Muscle layer of duodenum (tissue), 2 donors: ENCODE measurements around the gene FAM151B.
"Not testable (repeated sequence)": the region's sequence is repeated elsewhere in the genome, so short reads cannot be mapped to it uniquely, and the experiment has no call there.

ENCODE experiments used
- H3K27ac ChIP-seq: one replicate; pipeline ENCODE4 v1.7.0; 2013; ENCODE audit warnings: mild to moderate bottlenecking, low read length
- H3K27me3 ChIP-seq: one replicate; pipeline ENCODE4 v1.7.0; 2013; ENCODE audit warnings: low read depth, mild to moderate bottlenecking, control low read depth, low read length
- H3K36me3 ChIP-seq, 2 donors: one replicate each; pipeline ENCODE4 v1.7.0; 2013; ENCODE audit warnings: low read length in 2 of 2, control low read depth in 1 of 2, mild to moderate bottlenecking in 1 of 2; ENCODE audit not compliant: insufficient read depth in 2 of 2, control insufficient read depth in 1 of 2
- H3K4me1 ChIP-seq, 2 donors: one replicate each; pipeline ENCODE4 v1.7.0; 2013; ENCODE audit warnings: low read length in 2 of 2, mild to moderate bottlenecking in 2 of 2, control low read depth in 1 of 2, moderate library complexity in 1 of 2; ENCODE audit not compliant: insufficient read depth in 2 of 2, control insufficient read depth in 1 of 2
- H3K4me3 ChIP-seq, 2 donors: one replicate each; pipeline ENCODE4 v1.7.0; 2013; ENCODE audit warnings: low read length in 2 of 2, low read depth in 1 of 2, mild to moderate bottlenecking in 1 of 2
- H3K9me3 ChIP-seq, 2 donors: one replicate each; pipeline ENCODE4 v1.7.0; 2013; ENCODE audit warnings: low read length in 2 of 2, control low read depth in 1 of 2, mild to moderate bottlenecking in 1 of 2; ENCODE audit not compliant: control insufficient read depth in 1 of 2
- donor health status: healthy.

FAM151B gene

DNA sequence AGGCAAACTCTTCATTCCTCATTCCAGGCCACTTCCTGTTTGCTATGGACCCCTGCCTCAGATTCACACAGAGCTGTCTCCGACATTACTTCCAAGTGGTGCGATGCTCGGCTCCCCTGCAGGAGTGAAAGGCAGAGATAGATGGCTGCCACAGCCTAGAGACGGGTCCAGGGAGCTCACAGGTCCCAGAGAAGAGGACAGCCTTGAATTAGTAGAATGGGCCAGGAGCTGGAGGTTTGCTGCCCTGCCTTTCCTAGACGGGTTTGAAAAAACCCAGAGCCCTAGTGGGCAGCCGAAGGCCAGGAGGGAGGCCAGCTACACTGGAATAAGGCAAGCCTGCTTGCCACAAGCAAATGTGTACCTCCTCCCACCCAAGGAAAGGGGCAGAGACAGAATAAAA is 80.4 kb downstream of the FAM151B start:
- H3K4me3 ChIP-seq = no peak overlapping the region
- H3K27ac ChIP-seq = no peak overlapping the region
- H3K4me1 ChIP-seq = peaks cover 0 to 17% of the 10 kb centered on the region in 2 donors
- H3K9me3 ChIP-seq = peaks cover 0 to 2% of the 10 kb centered on the region in 2 donors
- peaks cover 9% of the 10 kb centered on the region for H3K27me3 ChIP-seq
- no peaks in the 10 kb centered on the region for H3K36me3 ChIP-seq

DNA sequence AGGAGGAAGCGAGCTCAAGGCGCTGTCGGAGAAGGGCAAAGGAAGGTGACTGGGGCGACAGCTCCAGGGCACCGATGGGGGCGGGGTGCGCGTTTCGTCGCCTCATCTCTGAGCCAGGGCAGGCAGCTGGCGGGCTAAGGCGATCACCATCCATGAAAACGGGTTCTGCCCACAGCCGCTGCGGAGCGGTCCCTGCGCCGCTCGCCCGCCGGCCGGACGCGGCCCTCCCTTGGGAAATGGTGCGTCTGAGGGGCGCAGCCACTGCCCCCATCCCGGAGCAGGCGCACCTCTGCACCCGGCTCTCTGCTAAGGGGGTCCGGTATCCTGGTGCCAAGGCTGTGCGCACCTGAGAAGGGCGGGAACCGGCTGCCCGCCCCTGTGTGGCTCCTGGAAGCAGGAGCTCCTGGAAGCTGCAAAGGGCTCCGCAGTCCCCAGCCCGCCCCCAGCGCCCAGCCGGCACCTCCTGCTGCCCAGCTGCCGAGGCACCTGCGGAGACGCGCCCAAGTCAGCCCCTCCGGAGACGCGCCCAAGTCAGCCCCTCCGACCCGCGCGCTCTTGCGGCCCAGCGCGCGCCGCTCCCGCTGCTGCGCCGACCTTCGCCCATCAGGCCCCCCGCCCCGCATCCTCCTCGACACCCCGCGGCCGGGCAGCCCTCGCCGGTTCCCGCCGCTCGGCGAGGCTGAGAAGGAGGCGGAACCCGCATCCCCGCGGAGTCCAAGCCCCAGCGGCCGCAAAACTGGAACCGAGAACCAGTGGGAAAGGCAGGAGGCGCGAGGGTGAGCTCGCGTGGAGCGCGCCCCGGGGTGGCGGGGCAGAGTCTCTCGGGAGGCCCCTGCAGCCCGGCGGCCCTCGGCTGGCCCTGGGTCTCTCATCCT is 81.4 kb downstream of the FAM151B start:
- Histone ChIP-seq H3K9me3 (peaks cover 0 to 2% of the 10 kb centered on the region in 2 donors), H3K4me1 (peaks cover 0 to 17% of the 10 kb centered on the region in 2 donors), H3K4me3 (peak overlapping the region in 1 of 2 donors; percentile 68), H3K27ac (no peak overlapping the region), H3K36me3 (no peaks in the 10 kb centered on the region), H3K27me3 (peaks cover 9% of the 10 kb centered on the region)

DNA sequence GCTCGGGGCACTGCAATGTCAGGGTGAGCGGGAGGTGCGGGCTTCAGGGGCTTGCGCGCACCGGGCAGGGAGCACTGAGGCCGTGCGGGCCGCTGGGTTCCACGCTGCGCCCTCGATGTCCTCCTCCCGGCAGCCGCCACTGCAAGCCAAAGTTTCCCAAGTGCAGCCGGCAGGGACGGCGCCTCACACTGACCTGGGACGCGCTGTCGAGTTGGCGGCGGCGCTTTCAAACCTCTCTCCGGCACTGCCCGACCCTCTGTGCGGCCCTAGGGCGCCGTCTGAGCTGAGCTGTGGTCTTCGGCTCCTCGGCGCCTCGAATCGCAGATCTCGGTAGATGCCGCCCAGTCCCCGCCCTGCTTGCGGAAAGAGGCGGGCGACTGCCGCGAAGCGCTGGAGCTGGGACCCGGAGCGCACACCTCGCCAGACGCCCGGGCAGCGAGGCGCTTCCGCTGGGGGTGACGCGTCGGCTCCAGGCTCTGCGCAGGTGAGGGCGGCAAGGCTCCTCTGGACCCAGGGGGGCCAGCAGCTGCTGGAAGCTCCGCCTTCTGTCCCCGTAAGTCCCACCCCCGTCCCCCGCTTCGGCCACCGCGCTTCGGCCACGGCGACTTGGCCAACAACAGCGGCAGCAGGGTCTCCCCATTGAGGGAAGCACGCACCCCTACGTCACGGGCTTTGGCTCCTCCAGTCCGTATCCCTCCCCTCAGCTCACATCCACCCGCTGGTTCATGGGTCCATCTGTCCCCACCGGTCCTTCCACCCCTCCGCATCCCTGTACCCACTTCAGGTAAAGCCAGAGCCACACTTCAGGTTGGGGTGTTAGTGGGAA is 82.3 kb downstream of the FAM151B start, which contains the start of gene ANKRD34B:
TSS of gene ANKRD34B (minus strand) at position 320 of the 826 bp plus-strand sequence. CDS start 10,261 bp downstream, outside the sequence.
- Histone ChIP-seq H3K27me3 (peaks cover 9% of the 10 kb centered on the region), H3K9me3 (peaks cover 0 to 2% of the 10 kb centered on the region in 2 donors), H3K27ac (no peak within 1 kb of the TSS), H3K36me3 (no peaks in the 10 kb centered on the region), H3K4me3 (peak within 1 kb of the TSS in 1 of 2 donors; percentile 68), H3K4me1 (peaks cover 0 to 17% of the 10 kb centered on the region in 2 donors)

DNA sequence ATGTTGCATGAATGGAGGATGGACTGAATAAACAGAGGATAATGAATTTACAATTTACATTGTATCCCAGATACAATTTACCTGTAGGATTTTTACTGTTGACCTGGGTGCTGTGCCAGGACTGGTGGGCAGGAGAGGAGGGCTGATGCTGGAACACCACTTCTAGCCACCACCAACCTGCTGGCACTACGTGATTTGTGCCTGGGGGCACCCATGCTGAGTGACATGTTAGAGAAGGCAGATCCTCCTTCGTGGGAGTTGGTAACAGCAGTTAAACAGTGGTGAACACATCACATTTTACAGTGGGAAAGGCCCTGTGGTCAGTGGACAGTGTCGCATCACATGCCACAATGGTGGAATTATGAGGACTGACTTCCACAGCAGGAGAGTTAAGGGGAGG is 85.2 kb downstream of the FAM151B start:
- peaks cover 0 to 17% of the 10 kb centered on the region in 2 donors for H3K4me1 ChIP-seq
- H3K27ac ChIP-seq = no peak overlapping the region
- H3K9me3 ChIP-seq = peaks cover 0 to 2% of the 10 kb centered on the region in 2 donors
- no peaks in the 10 kb centered on the region for H3K36me3 ChIP-seq
- H3K27me3 ChIP-seq = peaks cover 4% of the 10 kb centered on the region
- no peak overlapping the region for H3K4me3 ChIP-seq

DNA sequence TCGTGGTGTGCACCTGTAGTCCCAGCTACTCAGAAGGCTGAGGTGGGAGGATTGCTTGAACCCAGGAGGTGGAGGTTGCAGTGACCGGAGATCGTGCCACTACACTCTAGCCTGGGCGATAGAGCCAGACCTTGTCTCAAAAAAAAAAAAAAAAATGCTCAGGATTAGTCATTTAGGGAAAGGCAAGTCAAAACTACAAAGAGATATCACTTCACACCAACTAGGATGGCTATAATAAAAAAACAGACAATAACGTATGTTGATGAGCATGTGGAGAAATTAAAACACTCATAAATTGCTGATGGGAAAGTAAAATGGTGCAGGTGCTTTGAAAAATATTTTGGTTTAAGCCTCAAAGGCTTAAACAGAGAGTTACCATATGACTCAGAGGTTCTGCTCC is 88.5 kb downstream of the FAM151B start:
- no peaks in the 10 kb centered on the region for H3K4me1 ChIP-seq
- no peaks in the 10 kb centered on the region for H3K36me3 ChIP-seq
- H3K9me3 ChIP-seq = peaks cover 0 to 2% of the 10 kb centered on the region in 2 donors
- H3K4me3 ChIP-seq = no peak overlapping the region
- H3K27me3 ChIP-seq = no peaks in the 10 kb centered on the region
- H3K27ac ChIP-seq = no peak overlapping the region

DNA sequence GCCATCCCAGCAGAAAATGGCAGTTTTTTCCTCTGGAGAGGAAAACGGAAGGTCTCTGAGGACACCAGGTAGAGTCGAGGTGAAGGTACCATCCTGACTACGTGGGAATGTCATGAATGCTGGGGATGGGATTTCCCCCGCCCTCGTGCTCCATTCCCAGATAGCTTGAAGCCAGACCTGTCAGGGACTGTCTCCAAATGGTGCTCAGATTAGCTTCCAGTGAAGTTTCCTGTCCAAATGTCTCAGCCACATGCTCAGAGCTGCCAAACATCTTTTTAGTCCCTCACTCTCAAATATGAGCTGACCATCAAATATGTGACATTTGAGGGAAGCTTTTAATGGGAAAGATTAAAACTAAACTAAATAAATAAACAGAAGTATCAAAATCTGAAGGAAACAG is 89.8 kb downstream of the FAM151B start:
- H3K27me3 ChIP-seq = no peaks in the 10 kb centered on the region
- H3K4me1 ChIP-seq = no peaks in the 10 kb centered on the region
- H3K27ac ChIP-seq = no peak overlapping the region
- H3K4me3 ChIP-seq = no peak overlapping the region
- no peaks in the 10 kb centered on the region for H3K36me3 ChIP-seq
- no peaks in the 10 kb centered on the region for H3K9me3 ChIP-seq

DNA sequence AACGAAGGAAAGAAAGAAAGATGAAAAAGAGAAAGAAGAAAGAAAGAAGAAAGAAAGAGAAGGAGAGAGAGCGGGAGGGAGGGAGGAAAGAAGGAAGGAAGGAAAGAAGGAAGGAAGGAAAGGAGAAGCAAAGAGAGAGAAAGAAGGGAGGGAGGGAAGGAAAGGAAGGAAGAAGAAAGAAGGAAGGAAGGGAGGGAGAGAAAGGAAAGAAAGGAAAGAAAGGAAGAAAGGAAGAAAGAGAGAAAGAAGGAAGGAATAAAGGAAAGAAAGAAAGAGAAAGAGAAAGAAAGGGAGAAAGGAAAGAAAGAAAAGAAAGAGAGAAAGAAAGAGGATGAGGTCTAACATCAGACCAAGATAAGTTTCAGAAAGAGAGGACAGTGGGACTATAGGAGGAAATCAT is 91.2 kb downstream of the FAM151B start:
- no peaks in the 10 kb centered on the region for H3K27me3 ChIP-seq
- no peaks in the 10 kb centered on the region for H3K36me3 ChIP-seq
- no peaks in the 10 kb centered on the region for H3K9me3 ChIP-seq
- no peak overlapping the region for H3K4me3 ChIP-seq
- no peak overlapping the region for H3K27ac ChIP-seq
- H3K4me1 ChIP-seq = no peaks in the 10 kb centered on the region

DNA sequence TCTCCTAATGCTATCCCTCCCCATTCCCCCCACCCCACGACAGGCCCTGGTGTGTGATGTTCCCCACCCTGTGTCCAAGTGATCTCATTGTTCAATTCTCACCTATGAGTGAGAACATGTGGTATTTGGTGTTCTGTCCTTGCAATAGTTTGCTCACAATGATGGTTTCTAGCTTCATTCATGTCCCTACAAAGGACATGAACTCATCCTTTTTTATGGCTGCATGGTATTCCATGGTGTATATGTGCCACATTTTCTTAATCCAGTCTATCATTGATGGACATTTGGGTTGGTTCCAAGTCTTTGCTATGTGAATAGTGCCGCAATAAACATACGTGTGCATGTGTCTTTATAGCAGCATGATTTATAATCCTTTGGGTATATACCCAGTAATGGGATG is 92.4 kb downstream of the FAM151B start:
- H3K36me3 ChIP-seq, H3K9me3 ChIP-seq, H3K4me3 ChIP-seq, H3K27me3 ChIP-seq, H3K4me1 ChIP-seq, H3K27ac ChIP-seq: not testable (repeated sequence)

DNA sequence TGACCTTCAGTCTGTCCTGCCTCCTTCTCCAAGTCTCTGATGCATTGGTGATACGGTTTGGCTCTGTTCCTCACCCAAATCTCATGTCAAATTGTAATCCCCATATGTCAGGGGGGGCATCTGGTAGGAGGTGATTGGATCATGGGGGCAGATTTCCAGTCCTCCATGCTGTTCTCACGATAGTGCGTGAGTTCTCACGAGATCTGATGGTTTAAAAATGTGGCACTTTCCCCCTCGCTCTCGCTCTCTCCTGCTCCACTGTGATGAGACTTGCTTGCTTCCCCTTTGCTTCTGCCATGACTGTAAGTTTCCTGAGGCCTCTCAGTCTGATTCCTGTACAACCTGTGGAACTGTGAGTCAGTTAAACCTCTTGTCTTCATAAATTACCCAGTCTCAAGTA is 96.9 kb downstream of the FAM151B start:
- H3K27me3 ChIP-seq = no peaks in the 10 kb centered on the region
- no peaks in the 10 kb centered on the region for H3K36me3 ChIP-seq
- no peak overlapping the region for H3K27ac ChIP-seq
- no peaks in the 10 kb centered on the region for H3K4me1 ChIP-seq
- H3K9me3 ChIP-seq = no peaks in the 10 kb centered on the region
- H3K4me3 ChIP-seq = no peak overlapping the region

DNA sequence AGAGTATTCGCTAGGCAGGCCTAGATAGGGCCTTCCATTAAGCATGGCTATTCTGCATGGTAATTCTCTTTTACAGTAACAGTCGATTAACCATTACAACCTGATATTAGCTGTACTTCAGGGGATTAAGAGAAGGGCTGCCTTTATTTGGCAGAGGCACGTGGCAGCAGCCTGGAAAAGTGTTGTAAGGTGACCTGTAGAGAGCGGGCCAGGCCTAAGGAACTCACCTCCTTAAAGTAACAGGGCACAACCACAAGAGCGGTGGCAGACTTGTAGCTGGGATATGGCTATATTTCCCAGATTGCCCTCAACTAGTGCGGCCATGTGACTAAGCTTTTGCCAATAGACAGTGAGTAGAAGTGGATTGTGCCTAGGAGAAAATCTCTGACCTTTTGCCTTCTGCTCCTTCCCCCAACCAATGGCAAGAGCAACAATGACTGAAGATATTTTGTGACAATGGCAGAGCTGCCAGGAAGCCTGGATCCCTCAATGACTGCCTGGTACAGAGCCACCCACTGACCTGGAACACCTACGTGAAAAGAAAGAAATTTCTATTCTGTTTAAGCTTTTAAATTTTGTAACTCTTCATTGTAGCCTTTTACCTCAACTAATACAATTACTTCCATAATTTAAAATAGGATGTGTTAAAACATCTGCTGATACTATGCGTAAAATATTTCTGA is 101.1 kb downstream of the FAM151B start:
- no peaks in the 10 kb centered on the region for H3K36me3 ChIP-seq
- H3K4me3 ChIP-seq = no peak overlapping the region
- no peaks in the 10 kb centered on the region for H3K4me1 ChIP-seq
- H3K27ac ChIP-seq = no peak overlapping the region
- no peaks in the 10 kb centered on the region for H3K27me3 ChIP-seq
- H3K9me3 ChIP-seq = no peaks in the 10 kb centered on the region

DNA sequence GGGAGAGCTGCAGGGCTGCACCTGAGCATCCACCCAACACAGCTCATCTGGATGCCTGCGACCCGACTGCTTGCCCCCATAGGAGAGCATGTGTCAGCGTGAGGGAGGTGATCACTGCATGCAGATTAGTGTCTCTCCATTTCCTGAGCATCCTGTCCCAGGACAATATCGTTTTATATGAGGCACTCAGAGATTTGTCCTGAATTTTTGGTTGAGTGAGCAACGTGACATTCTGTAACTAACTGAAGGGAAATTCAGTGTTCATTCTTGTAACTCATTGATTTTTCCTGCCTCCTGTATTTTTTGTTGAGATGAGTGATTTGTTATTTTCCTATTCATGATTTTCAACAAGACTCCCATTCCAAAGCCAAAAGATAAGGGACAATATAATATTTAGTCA is 102.9 kb downstream of the FAM151B start:
- Histone ChIP-seq H3K4me1 (no peaks in the 10 kb centered on the region), H3K4me3 (no peak overlapping the region), H3K9me3 (no peaks in the 10 kb centered on the region), H3K27ac (no peak overlapping the region), H3K36me3 (no peaks in the 10 kb centered on the region), H3K27me3 (no peaks in the 10 kb centered on the region)
